ENCODE results near the gene LYRM7. TPM values are rescaled to one million over a fixed set of nuclear protein-coding genes. Genes with fewer than 3 reads are reported as not detected.

The LYRM7 gene
- total and polyA plus RNA-seq, 7 donors: 11.3 to 31.0 (median 24.2) TPM

DNA sequence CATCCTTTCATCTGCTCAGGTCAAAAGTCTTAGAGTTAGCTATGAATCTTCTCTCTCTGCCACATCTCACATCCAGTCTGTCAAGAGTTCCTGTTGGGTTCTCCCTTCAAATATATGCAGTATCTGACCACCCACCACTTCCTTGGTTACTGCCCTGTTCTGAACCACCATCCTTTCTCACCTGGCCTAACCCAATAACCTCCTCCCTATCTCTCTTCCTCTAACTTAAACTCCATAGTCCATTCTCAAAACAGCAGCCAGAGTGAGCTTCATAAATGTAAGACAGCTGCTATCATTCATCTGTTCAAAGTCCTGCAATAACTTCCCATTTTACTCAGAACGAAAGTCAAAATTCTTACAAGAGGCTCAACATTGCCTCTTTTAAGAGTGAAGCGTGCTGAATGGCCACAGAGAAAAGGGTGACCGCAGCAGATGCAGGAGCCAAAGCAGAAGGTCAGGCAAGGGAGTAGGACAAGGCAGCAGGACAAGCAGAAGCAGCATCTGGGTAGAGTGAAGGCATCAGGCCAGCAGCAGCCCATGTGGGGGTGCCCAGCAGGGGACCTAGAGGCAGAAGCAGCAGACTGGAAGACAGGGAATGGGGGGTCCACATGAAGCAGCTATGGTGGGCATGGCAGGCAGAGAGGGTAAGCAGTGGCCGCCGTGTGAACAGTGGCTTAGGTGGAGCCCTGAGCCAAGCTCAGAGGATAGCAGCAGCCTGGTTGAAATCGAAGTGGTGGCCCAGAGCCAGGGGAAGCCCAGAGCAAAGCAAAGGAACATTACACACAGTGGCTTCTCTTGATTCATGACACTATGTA is 53.9 kb downstream of the LYRM7 start:
- intact Hi-C loops (cut with DNase I): no loop called here
- no peak overlapping the region for H3K27ac ChIP-seq
- H3K27me3 ChIP-seq (ENCODE audit: insufficient read depth in 3 of 3, low read length in 2 of 3): no peaks in the 10 kb centered on the region
- TF ChIP-seq, protein P1, sequence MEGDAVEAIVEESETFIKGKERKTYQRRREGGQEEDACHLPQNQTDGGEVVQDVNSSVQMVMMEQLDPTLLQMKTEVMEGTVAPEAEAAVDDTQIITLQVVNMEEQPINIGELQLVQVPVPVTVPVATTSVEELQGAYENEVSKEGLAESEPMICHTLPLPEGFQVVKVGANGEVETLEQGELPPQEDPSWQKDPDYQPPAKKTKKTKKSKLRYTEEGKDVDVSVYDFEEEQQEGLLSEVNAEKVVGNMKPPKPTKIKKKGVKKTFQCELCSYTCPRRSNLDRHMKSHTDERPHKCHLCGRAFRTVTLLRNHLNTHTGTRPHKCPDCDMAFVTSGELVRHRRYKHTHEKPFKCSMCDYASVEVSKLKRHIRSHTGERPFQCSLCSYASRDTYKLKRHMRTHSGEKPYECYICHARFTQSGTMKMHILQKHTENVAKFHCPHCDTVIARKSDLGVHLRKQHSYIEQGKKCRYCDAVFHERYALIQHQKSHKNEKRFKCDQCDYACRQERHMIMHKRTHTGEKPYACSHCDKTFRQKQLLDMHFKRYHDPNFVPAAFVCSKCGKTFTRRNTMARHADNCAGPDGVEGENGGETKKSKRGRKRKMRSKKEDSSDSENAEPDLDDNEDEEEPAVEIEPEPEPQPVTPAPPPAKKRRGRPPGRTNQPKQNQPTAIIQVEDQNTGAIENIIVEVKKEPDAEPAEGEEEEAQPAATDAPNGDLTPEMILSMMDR (IDR thresholded peaks at IDR 0.05): no peak
- no peaks in the 10 kb centered on the region for H3K36me3 ChIP-seq (ENCODE audit: insufficient read depth in 1 of 2, low read depth in 1 of 2)
- no peaks in the 10 kb centered on the region for H3K9me3 ChIP-seq
- WGBS, 3 donors: 57 to 71% (median 66%) methylated on average over 6 of the region's 6 CpGs
- DNase-seq (peak; percentile 18 to 48), ATAC-seq (no peak)
- no peaks in the 10 kb centered on the region for H3K4me1 ChIP-seq
- H3K4me3 ChIP-seq: no peak overlapping the region

- Histone ChIP-seq H3K27me3 (ENCODE audit: insufficient read depth in 3 of 3, low read length in 2 of 3) (no peaks in the 10 kb centered on the region), H3K9me3 (no peaks in the 10 kb centered on the region), H3K4me1 (no peaks in the 10 kb centered on the region), H3K36me3 (ENCODE audit: insufficient read depth in 1 of 2, low read depth in 1 of 2) (no peaks in the 10 kb centered on the region), H3K4me3 (no peak overlapping the region), H3K27ac (no peak overlapping the region)
- 75 to 88% (median 81%) methylated on average over 4 of the region's 4 CpGs for WGBS, 3 donors
- DNase-seq: no peak
- TF ChIP-seq, protein P1 (IDR thresholded peaks at IDR 0.05): no peak
- ATAC-seq: no peak
- intact Hi-C loops (cut with DNase I): no loop called here
Observed at GRCh38 chr5:131225282-131225974, 54.7 kb downstream of the LYRM7 start.

- TF ChIP-seq, protein P1 (IDR thresholded peaks at IDR 0.05): no peak
- no peaks in the 10 kb centered on the region for H3K4me1 ChIP-seq
- H3K9me3 ChIP-seq: no peaks in the 10 kb centered on the region
- DNase-seq (no peak), ATAC-seq (no peak)
- 91 to 92% (median 92%) methylated on average over 2 of the region's 2 CpGs for WGBS, 3 donors
- no peak overlapping the region for H3K4me3 ChIP-seq
- no peaks in the 10 kb centered on the region for H3K36me3 ChIP-seq (ENCODE audit: insufficient read depth in 1 of 2, low read depth in 1 of 2)
- no peak overlapping the region for H3K27ac ChIP-seq
- intact Hi-C loops (cut with DNase I): no loop called here
- no peaks in the 10 kb centered on the region for H3K27me3 ChIP-seq (ENCODE audit: insufficient read depth in 3 of 3, low read length in 2 of 3)
Observed at GRCh38 chr5:131226899-131227298, 56.2 kb downstream of the LYRM7 start.

DNA sequence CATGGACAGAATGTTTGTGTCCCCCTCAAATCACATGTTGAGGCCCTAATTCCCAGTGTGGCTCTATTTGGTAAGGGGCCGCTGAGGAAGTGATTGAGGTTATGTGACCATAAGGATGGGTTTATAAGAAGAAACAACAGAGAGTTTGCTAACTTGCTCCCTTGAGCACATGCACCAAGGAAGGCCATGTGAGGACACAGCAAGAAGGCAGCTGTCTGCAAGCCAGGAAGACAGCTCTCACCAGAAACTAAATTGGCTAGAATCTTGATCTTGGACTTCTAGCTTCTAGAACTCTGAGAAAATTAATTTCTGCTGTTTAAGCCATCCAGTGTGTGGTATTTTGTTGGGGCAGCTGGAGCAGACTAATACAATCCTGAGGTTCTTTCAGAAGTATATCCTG is 57.9 kb downstream of the LYRM7 start:
- no peaks in the 10 kb centered on the region for H3K4me1 ChIP-seq
- TF ChIP-seq, protein P1 (IDR thresholded peaks at IDR 0.05): no peak
- H3K4me3 ChIP-seq: no peak overlapping the region
- no peak overlapping the region for H3K27ac ChIP-seq
- intact Hi-C loops (cut with DNase I): no loop called here
- ATAC-seq: no peak
- no peaks in the 10 kb centered on the region for H3K27me3 ChIP-seq (ENCODE audit: insufficient read depth in 3 of 3, low read length in 2 of 3)
- H3K9me3 ChIP-seq: no peaks in the 10 kb centered on the region
- H3K36me3 ChIP-seq (ENCODE audit: insufficient read depth in 1 of 2, low read depth in 1 of 2): no peaks in the 10 kb centered on the region
- 74 to 83% (median 79%) methylated on average over 1 of the region's 1 CpG for WGBS, 3 donors
- no peak for DNase-seq

Measured in psoas muscle (tissue), 8 donors.